Fibroblast of lung (primary cell): Measurements from ENCODE around the gene MRPL19. TPM values are rescaled to one million over a fixed set of nuclear protein-coding genes. Genes with fewer than 3 reads are reported as not detected.

ENCODE experiments used
- DNase-seq, 2 donors: peaks; one replicate each; pipeline versions ENCODE4 v3.0.0 to v3.0.0-alpha.2; 2010; ENCODE audit warnings: low read depth in 2 of 2
- H2AFZ ChIP-seq: 2 replicates; pipeline ENCODE4 v1.5.1; 2012; ENCODE audit warnings: low read length, control low read depth, inconsistent platforms
- H3K27ac ChIP-seq: 2 replicates; pipeline ENCODE4 v1.5.1; 2011; ENCODE audit warnings: low read length, control low read depth; ENCODE audit not compliant: insufficient read depth
- H3K27me3 ChIP-seq: 2 replicates; pipeline ENCODE4 v1.5.1; 2011; ENCODE audit warnings: mild to moderate bottlenecking, low read length; ENCODE audit not compliant: control insufficient read depth, insufficient read depth
- H3K36me3 ChIP-seq: 2 replicates; pipeline ENCODE4 v1.5.1; 2011; ENCODE audit warnings: low read length; ENCODE audit not compliant: control insufficient read depth, insufficient read depth
- H3K4me1 ChIP-seq: 2 replicates; pipeline ENCODE4 v1.5.1; 2011; ENCODE audit warnings: low read length; ENCODE audit not compliant: control insufficient read depth, insufficient read depth; ENCODE audit errors: extremely low read depth
- H3K4me2 ChIP-seq: 2 replicates; pipeline ENCODE4 v1.5.1; 2011; ENCODE audit warnings: low read length, control low read depth; ENCODE audit not compliant: insufficient read depth; ENCODE audit errors: extremely low read depth
- H3K4me3 ChIP-seq, 4 experiments: fragments of 200-600 bp in 1 of 4; sonication (generic) in 1 of 4; replicated peaks in 1 of 4; 2 replicates each; pipeline ENCODE4 v1.5.1; 2011 to 2016; ENCODE audit warnings: low read length in 4 of 4, low read depth in 3 of 4, mild to moderate bottlenecking in 3 of 4, control low read depth in 2 of 4, inconsistent platforms in 1 of 4, mixed read lengths in 1 of 4; ENCODE audit not compliant: insufficient read depth in 1 of 4; ENCODE audit errors: control extremely low read depth in 1 of 4
- H3K79me2 ChIP-seq: 2 replicates; pipeline ENCODE4 v1.5.1; 2012; ENCODE audit warnings: mild to moderate bottlenecking, low read length, inconsistent platforms; ENCODE audit not compliant: control insufficient read depth, insufficient read depth
- H3K9ac ChIP-seq: 2 replicates; pipeline ENCODE4 v1.5.1; 2011; ENCODE audit warnings: mild to moderate bottlenecking, low read length, control low read depth; ENCODE audit not compliant: insufficient read depth
- H3K9me3 ChIP-seq: 2 replicates; pipeline ENCODE4 v1.5.1; 2012; ENCODE audit warnings: low read depth, low read length; ENCODE audit not compliant: control insufficient read depth, insufficient read depth
- H4K20me1 ChIP-seq: 2 replicates; pipeline ENCODE4 v1.5.1; 2011; ENCODE audit warnings: low read length; ENCODE audit not compliant: control insufficient read depth, insufficient read depth; ENCODE audit errors: extremely low read depth
- EZH2 ChIP-seq: IDR thresholded peaks from 2 replicates; pipeline ENCODE4 v1.5.1; 2012; ENCODE audit warnings: low read length, control low read depth, mild to moderate bottlenecking; ENCODE audit errors: missing control alignments
- polyA plus RNA-seq, 2 donors: library from polyadenylated mRNA; depleted of rRNA in 1 of 2; stranded (reverse) in 1 of 2; unstranded in 1 of 2; fragments of >200 nt; gene quantifications; 2 replicates each; pipeline ENCODE4 v1.2.1, GENCODE V29; 2011 to 2012; ENCODE audit warnings: missing spikeins in 1 of 2
- total RNA-seq: library from RNA; depleted of rRNA; stranded (reverse); fragments of >200 nt; gene quantifications from 2 replicates; pipeline ENCODE4 v1.2.1, GENCODE V29; 2014
- TF ChIP-seq, protein P1 (sequence below), 2 donors: IDR thresholded peaks in 1 of 2; conservative IDR thresholded peaks in 1 of 2; 1 replicate in 1 of 2; 2 replicates in 1 of 2; pipeline ENCODE4 v1.5.1; 2011 to 2012; ENCODE audit warnings: low read length in 2 of 2, control low read depth in 1 of 2, inconsistent platforms in 1 of 2, low read depth in 1 of 2, mild to moderate bottlenecking in 1 of 2

The MRPL19 gene
- total and polyA plus RNA-seq, 2 donors (not counting 1 experiment from before 2014, with no cell fraction given): 36.2 to 39.3 TPM

DNA sequence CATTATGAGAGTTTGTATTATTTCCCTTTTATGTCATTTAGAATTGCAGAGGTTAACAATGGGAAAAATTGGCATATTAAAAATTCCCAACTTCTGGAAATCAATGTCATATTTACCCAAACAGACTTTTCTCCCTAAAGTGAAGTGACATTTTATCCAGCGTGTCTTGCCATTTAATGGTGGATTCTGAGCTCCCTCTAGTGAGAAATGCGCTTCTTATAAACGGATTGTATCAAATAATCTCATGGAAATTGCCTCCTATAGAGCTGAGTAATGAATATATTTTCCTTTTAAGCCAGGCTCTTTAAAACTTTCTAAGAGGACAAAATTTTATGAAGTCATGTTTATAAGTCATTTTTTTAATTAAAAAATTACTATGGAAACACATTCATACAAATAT, 69.8 kb downstream of the MRPL19 start:
- H3K4me1 ChIP-seq: no peaks in the 10 kb centered on the region
- no peaks in the 10 kb centered on the region for H3K9me3 ChIP-seq
- H3K9ac ChIP-seq: no peak overlapping the region
- no peak overlapping the region for H3K27ac ChIP-seq
- H3K36me3 ChIP-seq: no peaks in the 10 kb centered on the region
- H2AFZ ChIP-seq: no peak overlapping the region
- no peak overlapping the region for H3K4me3 ChIP-seq
- no peaks in the 10 kb centered on the region for H4K20me1 ChIP-seq
- TF ChIP-seq, protein P1, sequence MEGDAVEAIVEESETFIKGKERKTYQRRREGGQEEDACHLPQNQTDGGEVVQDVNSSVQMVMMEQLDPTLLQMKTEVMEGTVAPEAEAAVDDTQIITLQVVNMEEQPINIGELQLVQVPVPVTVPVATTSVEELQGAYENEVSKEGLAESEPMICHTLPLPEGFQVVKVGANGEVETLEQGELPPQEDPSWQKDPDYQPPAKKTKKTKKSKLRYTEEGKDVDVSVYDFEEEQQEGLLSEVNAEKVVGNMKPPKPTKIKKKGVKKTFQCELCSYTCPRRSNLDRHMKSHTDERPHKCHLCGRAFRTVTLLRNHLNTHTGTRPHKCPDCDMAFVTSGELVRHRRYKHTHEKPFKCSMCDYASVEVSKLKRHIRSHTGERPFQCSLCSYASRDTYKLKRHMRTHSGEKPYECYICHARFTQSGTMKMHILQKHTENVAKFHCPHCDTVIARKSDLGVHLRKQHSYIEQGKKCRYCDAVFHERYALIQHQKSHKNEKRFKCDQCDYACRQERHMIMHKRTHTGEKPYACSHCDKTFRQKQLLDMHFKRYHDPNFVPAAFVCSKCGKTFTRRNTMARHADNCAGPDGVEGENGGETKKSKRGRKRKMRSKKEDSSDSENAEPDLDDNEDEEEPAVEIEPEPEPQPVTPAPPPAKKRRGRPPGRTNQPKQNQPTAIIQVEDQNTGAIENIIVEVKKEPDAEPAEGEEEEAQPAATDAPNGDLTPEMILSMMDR (conservative IDR thresholded peaks at IDR 0.05 in 1 of 2, IDR thresholded peaks at IDR 0.05 in 1 of 2; ENCODE audit: low read depth in 1 of 2, low read length in 2 of 2): peak in 1 of 2 donors; percentile 17
- TF ChIP-seq EZH2: no peak
- no peaks in the 10 kb centered on the region for H3K27me3 ChIP-seq
- no peak overlapping the region for H3K4me2 ChIP-seq
- DNase-seq: peak in 1 of 2 donors; percentile 18
- no peaks in the 10 kb centered on the region for H3K79me2 ChIP-seq

DNA sequence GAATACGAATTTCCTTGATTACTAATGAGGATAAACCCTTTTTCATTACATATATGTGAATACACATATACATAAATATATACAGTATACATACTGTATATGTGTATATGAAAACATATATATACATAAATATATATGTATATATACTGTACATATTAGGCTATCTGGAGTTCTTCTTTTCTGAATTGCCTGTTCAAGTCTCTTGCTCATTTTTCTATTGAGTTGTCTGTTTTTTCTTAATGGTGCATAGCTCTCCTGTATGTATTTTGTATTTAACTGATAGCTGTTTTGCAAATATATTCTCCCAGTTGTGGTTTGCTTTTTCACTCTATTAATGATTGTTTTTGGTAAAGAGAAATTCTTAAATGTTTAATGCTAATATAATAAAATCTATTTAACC, 73.0 kb downstream of the MRPL19 start:
- H3K9me3 ChIP-seq: no peaks in the 10 kb centered on the region
- no peak overlapping the region for H3K27ac ChIP-seq
- no peaks in the 10 kb centered on the region for H3K4me1 ChIP-seq
- H3K4me3 ChIP-seq: no peak overlapping the region
- no peak for DNase-seq
- no peaks in the 10 kb centered on the region for H4K20me1 ChIP-seq
- no peaks in the 10 kb centered on the region for H3K79me2 ChIP-seq
- no peaks in the 10 kb centered on the region for H3K36me3 ChIP-seq
- no peak overlapping the region for H2AFZ ChIP-seq
- TF ChIP-seq, protein P1 (conservative IDR thresholded peaks at IDR 0.05 in 1 of 2, IDR thresholded peaks at IDR 0.05 in 1 of 2; ENCODE audit: low read depth in 1 of 2, low read length in 2 of 2): no peak
- TF ChIP-seq EZH2: no peak
- no peaks in the 10 kb centered on the region for H3K27me3 ChIP-seq
- no peak overlapping the region for H3K9ac ChIP-seq
- no peak overlapping the region for H3K4me2 ChIP-seq

DNA sequence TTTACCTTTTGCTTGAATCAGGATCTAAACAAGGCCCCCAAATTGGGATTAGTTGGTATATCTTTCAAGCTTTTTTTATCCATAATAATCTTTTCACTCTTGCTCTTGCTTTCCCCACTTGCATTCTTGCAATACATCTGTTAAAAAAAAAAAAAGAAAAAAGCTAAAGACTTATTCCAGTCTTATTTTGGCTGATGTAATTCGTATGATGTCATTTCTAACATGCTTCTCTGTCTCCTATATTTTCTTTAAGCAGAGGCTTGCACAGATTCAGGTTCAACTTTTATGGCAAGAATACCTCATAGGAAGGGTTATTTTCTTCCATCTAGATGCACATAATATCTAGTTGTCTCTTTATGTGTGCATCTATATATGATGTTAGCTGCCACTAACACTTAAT, 73.9 kb downstream of the MRPL19 start:
- H2AFZ ChIP-seq: no peak overlapping the region
- no peaks in the 10 kb centered on the region for H3K79me2 ChIP-seq
- no peaks in the 10 kb centered on the region for H3K4me1 ChIP-seq
- H3K36me3 ChIP-seq: no peaks in the 10 kb centered on the region
- DNase-seq: no peak
- H3K4me3 ChIP-seq: no peak overlapping the region
- TF ChIP-seq, protein P1 (conservative IDR thresholded peaks at IDR 0.05 in 1 of 2, IDR thresholded peaks at IDR 0.05 in 1 of 2; ENCODE audit: low read depth in 1 of 2, low read length in 2 of 2): no peak
- TF ChIP-seq EZH2: no peak
- no peaks in the 10 kb centered on the region for H3K9me3 ChIP-seq
- no peak overlapping the region for H3K4me2 ChIP-seq
- H3K27ac ChIP-seq: no peak overlapping the region
- no peaks in the 10 kb centered on the region for H3K27me3 ChIP-seq
- no peak overlapping the region for H3K9ac ChIP-seq
- H4K20me1 ChIP-seq: no peaks in the 10 kb centered on the region
